NCI-H345 (cell line): ENCODE measurements around the gene CRCP.

Experiments used
- DNase-seq: peaks from one replicate; lab custom pipeline; 2025; lab: John Stamatoyannopoulos, UW

Gene CRCP

GRCh38 chr7:66190504-66190857 lies 75.8 kb downstream of the CRCP start:
- DNase-seq, result no peak

- no peak for DNase-seq
Observed at GRCh38 chr7:66193146-66193725, 78.6 kb downstream of the CRCP start.

GRCh38 chr7:66198469-66198868 lies 83.8 kb downstream of the CRCP start:
- DNase-seq, result no peak

GRCh38 chr7:66198956-66199355 lies 84.3 kb downstream of the CRCP start:
- no peak for DNase-seq

GRCh38 chr7:66202441-66202840 lies 87.8 kb downstream of the CRCP start:
- no peak for DNase-seq
